C4-2B (cell line): Measurements from ENCODE around the gene MYH4.

Experiments
- CTCF ChIP-seq: fragments of 450-650 bp; conservative IDR thresholded peaks from 2 replicates; pipeline ENCODE4 v1.5.1; 2017; ENCODE audit warnings: mild to moderate bottlenecking
- ZFX ChIP-seq: fragments of 450-650 bp; IDR thresholded peaks from 2 replicates; pipeline ENCODE4 v1.6.1; 2017

GRCh38 chr17:10512856-10513255 is 43.5 kb upstream of the MYH4 start:
- no peak for TF ChIP-seq CTCF
- no peak for TF ChIP-seq ZFX
